Stimulated activated CD8-positive, alpha-beta memory T cell treated with anti-CD3 and anti-CD28 coated beads, Interleukin-12 subunit alpha, Interleukin-12 subunit beta, amount 100 ng/mL, for 1 hour (primary cell): ENCODE results near the gene CDC42BPA.
"Not testable (repeated sequence)": the region's sequence is repeated elsewhere in the genome, so short reads cannot be mapped to it uniquely, and the experiment has no call there.

ENCODE experiments used
- DNase-seq: peaks from one replicate; pipeline ENCODE4 v3.0.0-alpha.2; 2020; ENCODE audit warnings: low read depth

The CDC42BPA gene

GRCh38 chr1:226964611-226965486 lies 353.4 kb downstream of the CDC42BPA start:
- DNase-seq = no peak

DNA sequence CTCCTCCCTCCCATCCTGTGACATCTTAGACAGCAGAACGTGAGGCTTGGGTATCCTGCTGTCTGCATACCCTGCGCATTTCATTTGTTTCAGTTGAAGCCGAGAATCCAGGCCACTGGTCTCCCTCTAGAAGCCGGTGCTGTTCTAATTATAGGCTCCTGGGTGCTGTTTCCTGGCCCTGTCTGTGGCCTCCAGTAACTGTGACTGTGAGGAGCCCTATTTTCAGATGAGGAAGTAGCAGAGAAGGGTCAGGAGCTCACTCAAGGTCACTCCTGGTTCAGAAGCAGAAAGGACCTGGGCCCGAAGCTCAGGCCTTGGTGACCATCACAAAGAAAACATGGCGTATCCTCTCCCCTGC lies 354.2 kb downstream of the CDC42BPA start:
- DNase-seq = no peak

DNA sequence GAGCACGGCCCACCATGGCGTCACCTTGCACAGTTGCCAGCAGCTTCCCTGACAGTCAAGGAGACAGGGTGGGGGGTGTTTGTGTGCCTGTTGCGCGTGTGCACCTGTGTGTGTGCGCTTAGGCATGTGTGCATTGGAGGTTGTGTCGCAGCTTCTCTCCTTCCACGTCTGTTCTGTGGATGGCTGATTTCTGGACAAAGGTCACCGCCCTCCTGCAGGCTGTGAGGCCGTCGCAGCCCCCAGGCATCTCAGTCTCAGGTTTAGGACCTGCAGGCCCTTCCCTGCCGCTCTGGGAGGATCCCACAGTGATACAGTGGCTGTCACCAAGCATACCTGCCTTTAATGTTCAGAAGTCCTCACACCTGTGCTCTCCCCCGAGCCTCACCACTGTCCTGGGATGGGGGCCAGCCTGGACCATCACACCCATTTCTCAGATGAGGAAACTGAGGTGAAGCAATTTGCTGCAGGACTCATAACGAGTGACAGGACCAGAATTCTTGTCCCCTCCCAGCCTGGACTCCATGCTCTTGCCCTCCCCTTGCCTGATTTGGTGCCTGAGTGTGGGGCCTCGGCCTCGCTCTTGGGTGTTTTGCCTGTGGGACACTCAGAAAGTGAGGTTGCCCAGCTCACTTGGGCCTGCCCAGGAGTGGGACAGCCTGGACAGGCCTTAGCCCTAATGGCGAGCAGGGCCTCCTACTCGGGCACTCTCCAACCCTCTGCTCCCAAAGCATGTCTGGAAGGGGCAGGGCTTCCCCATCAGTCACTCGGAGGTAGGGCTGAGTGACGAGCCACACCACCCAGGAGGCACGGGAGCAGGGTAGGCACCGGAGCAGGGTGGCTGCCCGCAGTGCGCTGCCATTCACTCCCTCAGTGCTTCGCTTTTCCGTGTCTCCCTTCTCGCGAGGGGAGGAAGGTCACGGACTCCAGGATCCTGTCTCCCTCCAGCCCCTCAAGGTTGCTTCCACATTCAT lies 355.6 kb downstream of the CDC42BPA start:
- no peak for DNase-seq

DNA sequence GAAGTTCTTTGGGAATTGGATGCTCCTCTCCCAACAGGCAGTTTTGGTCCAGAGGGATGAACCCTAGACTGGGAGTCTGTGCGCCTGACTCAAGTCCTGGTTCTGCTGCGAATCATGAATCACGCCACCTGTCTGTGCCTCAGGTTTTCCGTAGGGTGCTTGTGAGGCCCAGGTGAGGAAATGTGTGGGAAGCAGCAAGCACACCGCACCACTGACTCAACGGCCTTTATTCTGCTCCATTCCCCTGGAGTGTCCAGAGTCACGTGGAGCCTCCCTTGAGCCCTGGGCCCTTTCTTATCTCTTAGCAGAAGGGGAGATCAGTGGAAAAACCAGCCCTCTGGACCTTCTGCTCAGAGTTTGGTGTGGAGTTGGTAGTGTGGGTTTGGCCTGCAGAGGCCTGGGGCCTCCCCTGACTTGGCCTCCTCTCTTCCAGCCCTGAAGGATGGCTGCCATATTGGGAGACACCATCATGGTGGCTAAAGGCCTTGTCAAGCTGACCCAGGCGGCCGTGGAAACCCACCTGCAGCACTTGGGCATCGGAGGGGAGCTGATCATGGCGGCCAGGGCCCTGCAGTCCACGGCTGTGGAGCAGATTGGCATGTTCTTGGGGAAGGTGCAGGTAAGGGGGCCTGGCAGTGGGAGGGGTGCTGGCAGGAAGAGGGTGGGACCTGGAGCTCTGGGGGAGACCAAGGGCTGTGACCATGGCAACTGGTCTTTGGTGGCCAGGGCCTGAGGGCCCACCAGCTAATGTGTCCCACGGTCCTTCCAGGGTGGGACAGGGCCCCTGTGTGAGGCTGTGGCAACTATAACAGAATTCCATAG lies 357.1 kb downstream of the CDC42BPA start:
- no peak for DNase-seq

DNA sequence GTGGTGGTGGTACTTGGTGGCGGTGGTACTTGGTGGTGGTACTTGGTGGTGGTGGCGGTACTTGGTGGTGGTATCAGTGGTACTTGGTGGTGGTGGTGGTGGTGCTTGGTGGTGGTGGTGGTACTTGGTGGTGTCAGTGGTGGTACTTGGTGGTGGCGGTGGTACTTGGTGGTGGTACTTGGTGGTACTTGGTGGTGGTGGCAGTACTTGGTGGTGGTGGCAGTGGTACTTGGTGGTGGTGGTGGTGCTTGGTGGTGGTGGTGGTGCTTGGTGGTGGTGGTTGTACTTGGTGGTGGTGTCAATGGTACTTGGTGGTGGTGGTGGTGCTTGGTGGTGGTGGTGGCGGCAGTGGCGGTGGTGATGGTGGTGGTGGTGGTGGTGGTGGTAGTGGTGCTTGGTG lies 358.0 kb downstream of the CDC42BPA start:
- no peak for DNase-seq

- DNase-seq = no peak
Measured at GRCh38 chr1:226958300-226958699, 360.0 kb downstream of the CDC42BPA start.

- DNase-seq = no peak
Measured at GRCh38 chr1:226957714-226958113, 360.6 kb downstream of the CDC42BPA start.

DNA sequence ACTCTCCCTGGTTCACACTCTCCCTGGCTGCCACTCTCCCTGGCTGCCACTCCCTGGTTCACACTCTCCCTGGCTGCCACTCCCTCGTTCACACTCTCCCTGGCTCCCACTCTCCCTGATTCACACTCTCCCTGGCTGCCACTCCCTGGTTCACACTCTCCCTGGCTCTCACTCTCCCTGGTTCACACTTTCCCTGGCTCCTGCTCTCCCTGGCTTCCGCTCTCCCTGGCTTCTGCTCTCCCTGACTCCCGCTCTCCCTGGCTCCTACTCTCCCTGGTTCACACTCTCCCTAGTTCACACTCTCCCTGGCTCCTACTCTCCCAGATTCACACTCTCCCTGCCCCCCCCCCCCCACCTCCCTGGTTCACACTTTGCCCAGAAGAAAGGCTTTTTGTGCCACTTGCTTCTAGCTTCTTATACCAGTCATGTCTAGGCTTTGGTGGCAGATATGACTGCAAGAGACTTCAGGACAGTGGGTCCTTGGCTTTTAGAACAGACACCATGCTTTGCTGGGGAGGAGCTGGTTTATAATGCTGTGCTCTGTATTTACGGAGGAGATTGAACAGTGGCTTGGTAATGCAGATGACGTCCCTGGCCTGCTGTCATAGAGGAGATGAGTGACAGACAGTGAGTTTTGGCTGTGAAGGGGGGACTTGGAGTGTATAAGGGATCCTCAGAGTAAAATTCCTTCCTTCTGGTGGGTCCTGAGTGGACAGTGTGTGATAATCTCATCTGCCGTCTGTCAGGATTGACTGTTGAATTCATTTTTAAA lies 361.2 kb downstream of the CDC42BPA start:
- DNase-seq = no peak

DNA sequence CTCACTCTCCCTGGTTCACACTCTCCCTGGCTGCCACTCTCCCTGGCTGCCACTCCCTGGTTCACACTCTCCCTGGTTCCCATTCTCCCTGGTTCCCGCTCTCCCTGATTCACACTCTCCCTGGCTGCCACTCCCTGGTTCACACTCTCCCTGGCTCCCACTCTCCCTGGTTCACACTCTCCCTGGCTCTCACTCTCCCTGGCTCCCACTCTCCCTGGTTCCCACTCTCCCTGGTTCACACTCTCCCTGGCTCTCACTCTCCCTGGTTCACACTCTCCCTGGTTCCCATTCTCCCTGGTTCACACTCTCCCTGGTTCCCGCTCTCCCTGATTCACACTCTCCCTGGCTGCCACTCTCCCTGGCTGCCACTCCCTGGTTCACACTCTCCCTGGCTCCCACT lies 362.4 kb downstream of the CDC42BPA start:
- not testable (repeated sequence) for DNase-seq

- no peak for DNase-seq
Measured at GRCh38 chr1:226954777-226955176, 363.5 kb downstream of the CDC42BPA start.

- DNase-seq = no peak
Measured at GRCh38 chr1:226954337-226954736, 364.0 kb downstream of the CDC42BPA start.

- no peak for DNase-seq
Measured at GRCh38 chr1:226953175-226953800, 365.0 kb downstream of the CDC42BPA start.

GRCh38 chr1:226952118-226952441 lies 366.2 kb downstream of the CDC42BPA start:
- DNase-seq = no peak

- DNase-seq = no peak
Measured at GRCh38 chr1:226951286-226952117, 366.8 kb downstream of the CDC42BPA start.

DNA sequence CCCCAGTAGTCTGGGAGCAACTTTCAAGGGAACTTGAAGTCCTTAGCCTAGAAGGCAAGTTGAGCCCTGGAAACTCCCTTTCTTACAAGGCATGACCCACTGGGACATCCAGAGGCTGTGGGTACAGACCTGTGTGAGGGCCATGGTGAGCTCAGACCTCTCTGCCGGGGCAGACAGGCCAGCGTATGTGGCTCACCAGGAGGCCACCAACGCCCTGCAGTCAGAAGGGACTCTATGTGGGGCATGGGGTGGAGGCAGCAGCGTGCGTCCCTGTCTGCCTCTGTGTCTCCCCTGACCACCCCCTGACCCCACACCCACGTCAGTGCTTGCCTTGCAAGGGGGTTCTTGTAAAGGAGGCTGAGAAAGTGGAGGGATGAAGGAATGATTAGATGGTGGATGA lies 367.4 kb downstream of the CDC42BPA start:
- DNase-seq = no peak

DNA sequence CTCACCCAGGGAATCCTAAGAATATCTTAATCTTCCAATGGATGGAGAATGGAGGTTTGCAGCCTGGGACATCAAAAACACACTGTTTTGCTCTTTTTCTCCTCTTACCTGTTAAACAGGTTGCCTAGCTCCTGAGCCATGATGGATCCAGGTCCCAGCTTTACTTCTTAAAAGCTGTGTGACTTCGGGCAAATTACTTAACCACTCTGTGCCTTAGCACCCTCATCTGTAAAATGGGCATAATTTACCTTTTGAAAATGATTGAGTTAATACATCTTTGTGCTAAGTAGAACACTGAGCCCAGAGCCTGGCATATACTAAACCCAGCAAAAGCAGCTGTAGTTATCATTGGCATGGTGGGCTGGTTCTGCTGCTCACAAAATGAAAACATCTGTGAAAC lies 368.0 kb downstream of the CDC42BPA start:
- no peak for DNase-seq

DNA sequence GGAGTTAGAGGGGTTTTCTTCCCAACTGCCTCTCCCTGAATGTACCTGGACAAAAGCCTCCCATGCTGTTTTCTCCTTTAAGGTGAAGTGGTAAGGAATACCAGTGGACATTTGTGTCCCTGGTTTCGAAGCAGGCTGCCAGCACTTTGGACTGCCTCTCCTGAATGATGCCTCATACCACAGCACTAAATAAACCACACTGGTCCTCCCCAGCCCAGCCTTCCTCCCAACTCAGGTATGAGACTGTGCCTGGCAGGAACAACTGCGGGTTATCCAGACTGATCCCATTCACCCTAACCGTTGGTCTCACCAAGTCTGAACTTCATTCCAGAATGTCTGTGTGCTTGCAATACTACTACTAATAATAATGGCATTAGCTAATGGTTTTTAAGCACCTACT lies 368.9 kb downstream of the CDC42BPA start:
- DNase-seq = no peak

DNA sequence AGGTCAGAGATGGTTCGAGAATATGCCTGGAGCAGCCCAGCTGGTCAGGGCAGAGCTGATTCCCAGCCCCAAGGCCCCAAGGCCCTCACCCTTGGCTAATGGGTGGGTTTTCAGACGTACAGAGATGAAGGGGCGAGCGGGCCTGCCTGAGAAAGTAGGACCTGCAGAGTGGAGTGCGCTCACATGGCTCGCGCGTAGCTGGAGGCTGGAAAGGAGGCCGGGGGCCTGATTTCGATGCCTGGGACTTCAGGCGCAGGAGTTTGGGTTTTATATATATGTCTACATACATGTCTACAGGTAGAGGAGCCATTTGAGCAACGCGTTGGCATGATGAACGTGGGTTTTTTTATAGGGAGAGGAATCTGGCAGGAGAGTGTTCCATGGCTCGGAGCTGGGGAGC lies 369.3 kb downstream of the CDC42BPA start:
- DNase-seq = no peak

- no peak for DNase-seq
Measured at GRCh38 chr1:226948480-226948879, 369.8 kb downstream of the CDC42BPA start.

GRCh38 chr1:226948051-226948450 lies 370.2 kb downstream of the CDC42BPA start:
- DNase-seq = no peak
